ENCODE data around the gene PSMB2.
"Not testable (repeated sequence)": the region's sequence is repeated elsewhere in the genome, so short reads cannot be mapped to it uniquely, and the experiment has no call there.

Gene PSMB2

GRCh38 chr1:35641233-35641866 is at the start of gene PSMB2:
Gene PSMB2, minus strand, starts transcription at chr1:35641526. Its CDS starts 94 bp downstream, at chr1:35641432.
- peak; percentile 54 for FAIRE-seq

GRCh38 chr1:35691080-35691479 is 49.8 kb upstream of the PSMB2 start:
- no peak for FAIRE-seq

GRCh38 chr1:35690103-35690502 is 48.8 kb upstream of the PSMB2 start:
- not testable (repeated sequence) for FAIRE-seq

GRCh38 chr1:35688161-35688560 is 46.8 kb upstream of the PSMB2 start:
- FAIRE-seq = no peak

GRCh38 chr1:35683012-35683411 is 41.7 kb upstream of the PSMB2 start:
- no peak for FAIRE-seq

DNA sequence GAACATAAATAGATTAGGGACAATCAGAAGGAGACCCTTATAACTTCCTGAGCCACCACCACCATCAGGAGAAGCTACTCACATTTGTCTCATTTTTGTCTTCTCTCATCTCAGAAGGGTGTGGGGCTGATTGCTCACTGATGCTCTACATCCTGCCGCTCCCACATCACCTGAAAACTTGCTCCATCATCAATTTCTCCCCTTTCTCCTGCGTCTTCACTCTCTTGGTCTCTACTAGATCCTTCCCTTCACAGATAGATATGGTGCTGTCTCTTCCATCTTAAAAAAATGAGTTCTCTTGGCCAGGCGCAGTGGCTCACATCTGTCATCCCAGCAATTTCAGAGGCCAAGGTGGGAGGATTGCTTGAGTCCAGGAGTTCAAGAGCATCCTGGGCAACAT is 38.9 kb upstream of the PSMB2 start:
- no peak for FAIRE-seq

DNA sequence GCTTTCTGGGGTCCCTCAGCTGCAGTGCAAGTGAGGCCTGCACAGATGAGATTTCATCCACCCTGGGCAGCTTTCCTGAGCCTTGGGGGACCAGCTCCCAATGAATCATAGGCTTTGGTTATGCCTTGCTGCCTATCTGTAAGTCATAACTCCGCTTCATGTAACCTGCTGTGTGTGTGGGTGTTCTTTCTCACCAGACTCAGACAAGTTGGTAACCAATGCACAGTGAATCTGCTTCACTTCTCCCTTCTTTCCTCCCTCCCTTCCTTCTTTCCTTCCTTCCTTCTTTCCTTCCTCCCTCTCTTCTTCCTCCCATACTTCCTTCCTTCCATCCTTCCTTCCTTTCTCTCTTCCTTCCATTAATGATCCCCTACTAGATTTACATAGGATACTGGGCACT is 34.4 kb upstream of the PSMB2 start:
- FAIRE-seq = no peak

DNA sequence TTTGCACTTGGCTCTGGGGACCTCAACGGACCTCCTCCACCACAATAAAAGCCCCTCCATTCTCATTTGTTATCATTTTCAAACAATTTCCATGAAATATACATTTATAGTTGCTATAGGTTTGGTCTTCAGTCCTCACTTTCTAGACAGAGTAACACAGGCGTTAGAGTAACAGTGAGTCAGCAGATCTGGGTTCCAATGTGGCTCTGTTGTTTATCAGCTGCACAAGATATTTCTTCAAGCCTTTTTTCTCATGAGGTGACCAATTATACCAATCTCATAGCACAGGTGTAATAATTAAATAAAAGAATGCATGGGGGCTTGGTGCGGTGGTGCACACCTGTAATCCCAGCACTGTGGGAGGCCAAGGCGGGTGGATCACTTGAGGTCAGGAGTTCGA is 32.8 kb upstream of the PSMB2 start:
- FAIRE-seq = no peak

DNA sequence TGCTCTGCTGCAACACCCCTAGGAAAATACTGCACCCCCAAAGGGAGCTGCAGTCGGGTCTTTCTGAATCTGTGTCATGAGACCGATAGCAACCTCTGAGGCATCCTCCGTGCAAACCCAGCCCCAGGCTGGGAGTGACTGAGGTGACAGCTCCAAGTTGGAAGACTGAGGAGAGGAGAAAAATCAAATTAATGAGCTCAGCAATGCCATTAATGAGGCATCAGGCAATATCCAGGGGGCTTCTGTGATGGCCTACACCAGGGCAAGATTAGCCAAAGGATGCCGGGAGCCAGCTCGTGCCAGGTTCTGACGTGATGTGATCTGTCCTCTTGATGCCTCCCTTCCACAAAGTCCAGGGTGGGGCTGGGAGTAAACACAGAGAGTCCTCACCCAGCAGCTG is 30.8 kb upstream of the PSMB2 start:
- FAIRE-seq = no peak

DNA sequence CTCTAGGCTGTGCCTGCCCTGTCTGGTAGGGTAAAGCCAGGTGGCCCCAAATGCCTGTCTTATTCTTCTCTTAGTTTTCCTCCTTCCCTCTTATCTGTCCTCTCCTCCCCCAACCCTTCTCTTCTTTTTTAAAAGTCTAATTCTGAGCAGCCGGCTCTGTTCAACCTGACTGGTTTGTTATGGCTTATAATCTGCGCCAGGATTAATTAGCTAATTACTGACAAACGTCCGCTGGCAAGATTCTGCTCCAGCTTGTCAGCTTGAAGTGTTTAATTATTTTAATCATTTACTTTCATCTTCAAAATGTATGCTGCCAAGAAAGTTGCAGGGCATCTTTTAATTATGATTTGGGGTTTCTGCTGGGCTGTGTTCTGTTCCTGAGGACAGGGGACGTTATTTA is 27.2 kb upstream of the PSMB2 start:
- no peak for FAIRE-seq

- no peak for FAIRE-seq
These were observed 25.6 kb upstream of the PSMB2 start for GRCh38 chr1:35666916-35667315.

DNA sequence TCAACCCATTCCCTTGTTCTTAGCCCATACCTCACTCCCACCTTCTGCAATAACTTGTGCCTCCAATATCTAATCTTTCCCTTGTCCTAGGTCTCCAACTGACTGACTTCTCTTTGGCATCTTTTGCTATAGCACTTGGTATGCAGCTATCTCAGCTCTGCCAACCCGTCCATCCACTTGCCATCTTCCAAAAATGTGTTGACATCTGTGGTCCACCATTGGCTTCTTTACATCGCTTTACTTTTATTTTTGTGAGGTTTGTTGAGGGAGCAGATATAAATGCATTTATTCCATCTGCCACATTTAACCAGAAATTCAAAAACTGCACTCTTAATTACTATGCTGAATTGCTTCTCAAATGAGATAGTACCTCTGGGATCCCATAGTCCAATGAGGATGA is 24.9 kb upstream of the PSMB2 start:
- FAIRE-seq = no peak

- FAIRE-seq = no peak
These were observed 22.1 kb upstream of the PSMB2 start for GRCh38 chr1:35663434-35663833.

GRCh38 chr1:35661474-35661795 is 20.1 kb upstream of the PSMB2 start:
- no peak for FAIRE-seq

DNA sequence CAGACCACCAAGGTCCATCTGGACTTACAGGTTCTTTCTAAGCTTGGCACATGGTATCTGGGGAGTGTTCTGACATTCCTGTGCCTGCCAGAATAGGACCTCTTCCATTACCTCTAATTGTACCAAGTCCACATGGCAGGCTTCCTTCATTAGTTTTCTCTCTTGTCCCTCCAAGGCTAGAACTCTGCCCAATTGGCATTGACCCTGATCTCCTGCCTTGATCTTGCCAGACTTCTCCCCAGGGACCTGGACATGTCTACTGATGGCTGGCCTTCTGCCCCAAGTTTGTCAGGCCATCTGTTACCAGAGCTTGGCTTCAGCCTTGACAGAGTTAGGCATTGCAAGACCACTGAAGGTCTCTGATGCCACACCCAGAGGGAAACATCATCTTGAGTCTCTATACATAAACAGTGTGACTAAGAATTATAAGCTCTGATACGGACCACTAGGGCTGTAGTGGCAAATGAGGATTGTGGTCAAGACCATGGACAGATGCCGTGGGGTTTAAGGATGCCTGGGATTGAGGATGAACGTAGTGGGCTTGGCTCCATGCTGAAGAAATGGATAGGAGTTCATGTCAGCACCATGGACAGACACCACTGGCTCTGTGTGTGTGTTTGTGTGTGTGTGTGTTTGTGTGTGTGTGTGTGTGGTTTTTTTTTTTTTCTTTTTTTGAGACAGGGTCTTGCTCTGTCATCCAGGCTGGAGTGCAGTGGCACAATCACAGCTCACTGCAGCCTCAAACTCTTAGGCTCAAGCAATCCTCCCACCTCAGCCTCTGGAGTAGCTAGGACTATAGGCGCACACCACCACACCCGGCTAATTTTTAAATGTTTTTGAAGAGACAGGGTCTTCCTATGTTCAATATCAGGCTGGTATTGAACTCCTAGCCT is 19.5 kb upstream of the PSMB2 start:
- no peak for FAIRE-seq

DNA sequence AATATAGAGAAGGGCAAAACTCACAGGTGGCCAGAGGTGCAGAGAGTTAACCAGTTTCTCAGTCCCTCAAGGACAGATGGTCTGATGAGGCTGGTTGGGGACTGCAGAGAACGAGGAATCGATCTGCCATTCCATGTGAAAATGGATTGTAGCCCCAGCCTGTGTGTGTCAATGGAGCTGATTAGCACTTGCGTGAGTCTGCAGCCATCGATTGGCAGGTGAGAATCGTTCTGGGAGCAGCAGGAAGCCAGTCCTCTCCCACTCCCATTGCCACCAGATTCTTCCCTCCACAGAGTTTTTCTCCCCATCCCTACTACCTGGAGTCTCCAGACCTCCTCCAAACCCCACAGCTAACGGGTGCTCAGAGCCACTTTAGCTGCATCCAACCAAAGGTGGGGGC is 18.3 kb upstream of the PSMB2 start:
- FAIRE-seq = no peak

GRCh38 chr1:35657851-35658250 is 16.5 kb upstream of the PSMB2 start:
- FAIRE-seq = no peak

GRCh38 chr1:35656863-35657232 is 15.5 kb upstream of the PSMB2 start:
- FAIRE-seq = no peak

DNA sequence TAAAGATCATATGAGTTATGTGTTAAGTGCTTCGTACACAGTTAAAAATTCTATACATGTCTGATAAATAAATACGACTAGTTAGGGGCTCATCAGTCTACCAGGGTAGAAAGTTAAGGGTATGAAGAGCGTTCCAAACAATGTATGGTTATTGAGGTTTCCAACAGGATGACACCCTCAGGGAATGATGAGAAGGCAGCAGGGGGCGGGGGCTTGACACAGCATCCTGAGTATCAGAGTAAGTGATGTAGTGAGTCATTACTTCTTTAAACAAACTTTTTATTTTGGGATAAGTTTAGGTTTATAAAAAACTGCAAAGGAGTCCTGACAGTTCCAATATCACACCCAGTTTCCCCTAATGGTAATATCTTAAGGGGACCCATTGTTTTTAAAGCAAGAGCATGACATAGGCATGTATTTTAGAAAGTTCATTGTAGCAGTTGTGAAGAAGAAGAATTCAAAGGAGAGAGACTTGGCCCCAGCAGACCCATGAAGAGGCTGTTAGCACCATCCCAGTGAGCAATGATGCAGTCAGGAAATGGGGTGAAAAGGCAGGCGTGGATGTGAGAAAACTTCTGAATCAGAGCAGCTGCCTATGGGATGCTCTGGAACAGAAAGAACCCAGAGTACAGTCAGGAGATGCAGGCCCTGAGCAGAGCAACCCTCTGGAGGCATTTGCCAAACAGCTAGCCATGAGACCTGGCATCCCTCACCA is 15.0 kb upstream of the PSMB2 start:
- FAIRE-seq = no peak

DNA sequence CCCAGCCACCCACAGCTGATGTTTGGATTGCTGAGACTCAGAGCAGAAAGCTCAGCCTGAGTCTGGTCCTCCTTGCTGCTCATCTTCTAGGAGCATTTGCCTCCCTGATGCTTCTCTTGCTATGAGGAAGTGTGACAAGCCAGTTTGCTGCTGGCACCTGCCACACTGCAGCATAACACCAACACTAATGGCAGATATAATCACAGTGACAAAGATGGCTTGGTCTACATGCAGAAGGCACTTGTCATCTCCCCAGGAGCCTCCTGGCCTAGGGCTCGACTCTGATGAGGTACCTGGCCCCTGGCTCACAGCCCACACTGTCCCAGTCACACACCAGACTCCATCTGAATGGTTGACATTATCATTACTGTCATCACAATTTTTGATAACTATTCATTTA is 13.9 kb upstream of the PSMB2 start:
- FAIRE-seq = no peak

- no peak for FAIRE-seq
These were observed 9.1 kb upstream of the PSMB2 start for GRCh38 chr1:35650416-35650815.

DNA sequence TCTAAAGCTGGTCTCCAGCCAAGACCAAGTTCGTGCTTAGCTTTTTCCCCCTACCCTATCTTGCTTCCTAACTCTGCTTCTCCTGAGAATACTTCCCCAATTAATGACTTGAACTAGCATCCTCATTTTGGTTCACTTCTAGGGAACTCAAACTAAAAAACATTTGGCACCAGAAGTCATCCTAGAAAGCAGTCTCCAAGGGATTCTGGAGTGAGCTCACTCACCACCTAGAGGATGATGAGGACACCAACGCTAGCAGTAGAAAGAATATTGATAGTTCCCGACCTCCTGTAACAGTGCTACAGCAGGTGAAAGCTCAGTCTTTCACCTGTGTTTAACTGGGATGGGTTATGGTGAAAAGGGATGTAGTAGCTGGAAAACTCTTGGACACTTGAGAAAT is 4.7 kb upstream of the PSMB2 start:
- no peak for FAIRE-seq

GRCh38 chr1:35644204-35644603 is 2.9 kb upstream of the PSMB2 start:
- no peak for FAIRE-seq

DNA sequence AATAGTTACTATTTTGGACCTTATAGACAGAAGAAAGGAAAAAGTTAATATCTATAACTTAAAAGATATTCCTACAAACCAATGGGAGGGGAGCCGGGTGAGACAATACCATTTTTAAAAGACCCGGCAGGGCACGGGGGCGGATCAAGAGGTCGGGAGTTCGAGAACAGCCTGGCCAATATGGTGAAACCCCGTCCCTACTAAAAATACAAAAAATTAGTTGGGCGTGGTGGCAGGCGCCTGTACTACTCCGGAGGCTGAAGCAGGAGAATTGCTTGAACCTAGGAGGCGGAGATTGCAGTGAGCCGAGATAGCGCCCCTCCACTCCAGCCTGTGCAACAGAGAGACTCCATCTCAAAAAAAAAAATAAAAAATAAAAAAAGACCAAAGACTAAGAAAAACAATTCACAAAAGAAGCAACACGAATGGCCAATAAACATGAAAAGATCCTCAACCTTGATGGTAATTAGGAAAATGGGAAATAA is 1.2 kb upstream of the PSMB2 start:
- no peak for FAIRE-seq
